ENCODE data around the gene ATG4B. TPM values are rescaled to one million over a fixed set of nuclear protein-coding genes. Genes with fewer than 3 reads are reported as not detected.

ATG4B gene
- total RNA-seq, 1 donor from 2014 or later, result 46.4 TPM

DNA sequence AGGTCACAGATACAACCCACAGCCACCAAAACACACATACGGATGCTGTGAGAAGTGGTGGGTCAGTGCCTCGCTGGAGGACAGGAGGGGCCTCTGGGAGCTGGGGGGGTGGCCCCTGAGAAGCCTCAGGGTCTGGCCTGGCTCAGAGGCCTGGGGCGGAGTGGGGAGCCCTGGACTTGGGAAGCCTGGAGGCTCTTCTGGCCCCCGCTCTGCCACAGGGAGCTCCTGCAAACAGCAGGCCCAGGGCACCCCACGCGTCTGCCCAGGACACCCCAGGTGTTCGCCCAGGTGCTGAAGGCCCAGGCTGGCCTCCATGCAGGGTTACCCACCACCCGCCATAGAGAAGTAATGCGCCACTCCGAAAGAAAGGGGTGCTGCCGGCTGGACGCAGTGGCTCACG is 26.4 kb upstream of the ATG4B start:
- intact Hi-C loops (cut with DNase I), result loop anchor here (5.0 kb wide), 1 partner anchor 104 kb away; the partner anchor contains the start of gene STK25
- no peak for DNase-seq (ENCODE audit: low spot score)

DNA sequence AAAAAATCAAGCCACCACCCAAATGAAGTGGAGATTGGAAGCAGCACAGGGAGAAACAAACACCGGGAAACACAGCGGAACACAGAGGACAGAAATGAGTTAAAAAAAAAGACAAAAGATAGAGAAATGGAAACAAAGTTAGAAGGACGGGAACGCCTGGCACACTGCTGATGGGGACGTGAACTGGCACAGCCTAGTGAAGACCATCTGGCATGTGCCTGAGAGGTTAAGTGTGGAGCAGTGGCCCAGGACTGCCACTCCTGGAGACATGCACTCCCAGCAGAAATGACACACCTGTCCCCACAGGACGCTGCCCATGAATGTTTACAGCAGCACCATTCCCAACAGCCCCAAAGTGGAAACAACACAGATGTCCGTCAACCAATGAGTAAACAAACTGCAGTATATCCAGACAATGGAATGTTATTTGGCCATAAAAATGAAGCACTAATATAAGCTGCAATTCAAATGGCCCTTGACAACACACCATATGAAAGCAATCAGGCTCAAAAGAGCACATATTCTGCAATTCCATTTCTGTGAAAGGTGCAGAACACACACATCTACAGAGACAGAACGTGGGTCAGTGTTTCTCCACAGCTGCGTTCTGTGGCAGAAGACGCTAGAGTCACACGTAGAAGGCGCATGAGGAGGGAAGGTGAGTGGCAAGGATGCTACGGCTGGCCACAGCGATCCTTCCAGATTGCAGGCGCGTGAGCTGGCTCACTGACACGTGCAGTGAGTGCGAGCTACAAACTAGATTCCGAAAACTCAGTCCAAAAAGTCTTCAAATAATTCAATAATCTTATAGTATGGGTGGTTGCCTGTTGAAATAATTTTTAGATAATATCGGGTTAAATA is 25.1 kb upstream of the ATG4B start:
- intact Hi-C loops (cut with DNase I), result loop anchor here (5.0 kb wide), 1 partner anchor 105 kb away; the partner anchor contains the start of gene STK25
- no peak for DNase-seq (ENCODE audit: low spot score)

DNA sequence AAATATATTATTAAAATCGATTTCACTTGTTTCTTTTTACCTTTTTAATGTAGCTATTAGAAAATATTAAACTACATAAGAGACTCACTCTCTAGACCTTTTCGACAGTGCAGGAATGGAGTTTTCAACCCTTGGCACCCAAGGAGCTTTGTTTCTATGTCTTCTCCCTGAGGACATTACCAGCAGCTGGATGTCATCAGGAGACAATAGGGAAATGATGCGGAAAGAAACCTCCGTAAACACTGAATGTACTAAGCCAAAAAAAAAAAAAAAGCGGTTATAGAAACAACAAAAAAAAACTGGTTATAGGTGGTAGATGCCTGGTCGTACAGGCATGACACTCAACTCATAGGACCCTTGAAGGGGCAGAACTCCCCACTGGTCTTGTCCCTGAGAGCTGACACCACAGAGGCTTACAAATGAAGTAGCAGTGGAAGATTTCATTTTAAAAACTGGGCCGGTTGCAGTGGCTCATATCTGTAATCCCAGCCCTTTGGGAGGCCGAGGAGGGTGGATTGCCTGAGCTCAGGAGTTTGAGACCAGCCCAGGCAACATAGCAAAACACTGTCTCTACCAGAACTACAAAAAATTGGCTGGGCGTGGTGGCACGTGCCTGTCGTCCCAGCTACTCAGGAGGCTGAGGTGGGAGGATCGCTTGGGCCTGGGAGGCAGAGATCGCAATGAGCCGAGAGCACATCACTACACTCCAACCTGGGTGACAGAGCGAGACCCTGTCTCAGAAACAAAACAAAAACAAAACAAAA is 24.3 kb upstream of the ATG4B start:
- intact Hi-C loops (cut with DNase I), result loop anchor here (5.0 kb wide), 1 partner anchor 106 kb away; the partner anchor contains the start of gene STK25
- DNase-seq (ENCODE audit: low spot score), result no peak

DNA sequence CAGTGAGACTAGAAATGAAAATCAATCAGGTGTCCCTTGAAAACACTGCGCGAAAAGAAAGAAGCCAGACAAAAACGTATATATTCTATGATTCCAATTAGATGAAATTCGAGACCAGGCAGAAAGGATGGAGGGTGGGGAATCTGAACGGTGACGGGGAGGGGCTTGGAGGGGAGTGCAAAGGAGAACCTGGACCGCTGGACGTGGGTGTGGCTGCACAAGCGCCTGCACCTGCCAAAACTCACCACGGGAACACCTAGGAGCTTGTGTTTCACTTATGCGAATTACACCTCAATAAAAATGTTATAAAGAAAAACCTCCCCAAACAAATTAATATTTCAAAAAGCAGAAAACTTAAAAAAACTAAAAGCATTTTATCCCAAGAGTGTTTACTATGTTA is 22.5 kb upstream of the ATG4B start:
- intact Hi-C loops (cut with DNase I), result no loop called here
- DNase-seq (ENCODE audit: low spot score), result no peak

DNA sequence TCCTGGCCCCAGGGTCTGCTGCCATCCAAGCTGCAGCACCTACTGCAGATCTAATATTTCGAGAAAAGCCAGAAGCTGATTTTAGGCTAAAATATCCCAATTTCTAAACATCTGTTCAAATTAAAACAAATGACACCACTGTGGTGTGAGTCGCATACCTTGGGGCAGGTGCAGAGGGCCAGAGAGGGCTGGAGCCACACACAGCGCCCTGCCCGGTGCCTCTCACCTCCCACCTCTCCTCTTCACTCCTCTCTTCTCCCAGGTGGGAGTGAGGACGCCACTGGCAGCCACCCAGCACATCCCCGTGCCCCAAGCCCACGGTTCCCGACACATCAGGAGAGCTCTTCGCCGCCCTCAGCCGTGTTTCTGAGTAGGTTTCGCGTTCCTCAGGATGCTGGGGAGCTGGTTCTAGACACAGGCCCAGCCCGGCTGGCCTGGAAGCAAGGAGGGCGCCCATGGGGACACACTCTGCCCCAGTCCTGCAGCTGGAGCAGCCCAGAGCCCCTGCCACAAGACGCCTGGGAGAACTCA is 21.9 kb upstream of the ATG4B start:
- DNase-seq (ENCODE audit: low spot score), result no peak
- intact Hi-C loops (cut with DNase I), result no loop called here

DNA sequence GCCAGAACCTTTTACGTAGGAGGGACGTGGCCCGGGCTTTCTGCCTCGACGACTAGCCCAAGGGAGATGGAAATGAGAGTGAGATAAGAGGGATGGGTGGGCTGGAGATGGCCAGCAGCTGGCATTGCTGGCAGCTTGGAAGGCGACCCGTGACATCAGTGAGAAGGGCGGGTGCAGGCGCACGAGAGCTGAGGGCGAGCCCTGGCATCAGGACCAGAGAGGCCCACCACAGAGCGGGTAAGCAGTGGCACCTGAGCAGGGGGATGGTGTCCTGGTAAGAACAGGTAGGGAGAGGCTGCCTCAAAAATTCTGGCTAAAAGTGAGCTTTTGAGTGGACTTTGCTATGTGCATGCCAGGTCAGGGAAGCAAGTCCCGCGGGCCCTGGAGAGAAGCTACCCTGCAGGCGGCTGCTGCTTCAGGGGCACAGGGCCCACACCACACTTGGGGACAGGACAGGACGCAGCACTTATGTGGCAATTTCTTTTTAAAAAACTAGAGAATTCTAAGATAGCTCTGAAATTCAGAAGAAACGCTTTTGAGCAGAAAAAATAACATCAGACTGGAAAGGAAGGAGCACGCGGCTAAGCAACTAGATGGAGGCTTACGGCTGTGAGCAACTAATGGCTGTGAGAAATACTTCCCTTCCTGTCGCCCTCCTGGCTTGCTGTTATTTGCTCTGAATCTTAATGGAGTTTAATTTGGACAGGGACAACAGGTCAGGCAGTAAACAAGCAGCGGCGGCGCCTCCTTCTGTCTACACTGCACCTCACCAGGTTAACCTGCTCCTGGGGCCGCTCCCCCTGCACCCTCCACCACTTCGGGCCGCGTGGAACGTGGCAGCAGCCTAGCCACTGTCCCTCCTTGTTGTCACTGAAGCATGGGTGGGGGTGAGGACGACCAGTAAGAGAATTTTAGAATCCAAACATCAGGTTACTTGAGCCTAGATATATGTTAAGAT is 21.0 kb upstream of the ATG4B start:
- DNase-seq (ENCODE audit: low spot score), result no peak
- intact Hi-C loops (cut with DNase I), result no loop called here

DNA sequence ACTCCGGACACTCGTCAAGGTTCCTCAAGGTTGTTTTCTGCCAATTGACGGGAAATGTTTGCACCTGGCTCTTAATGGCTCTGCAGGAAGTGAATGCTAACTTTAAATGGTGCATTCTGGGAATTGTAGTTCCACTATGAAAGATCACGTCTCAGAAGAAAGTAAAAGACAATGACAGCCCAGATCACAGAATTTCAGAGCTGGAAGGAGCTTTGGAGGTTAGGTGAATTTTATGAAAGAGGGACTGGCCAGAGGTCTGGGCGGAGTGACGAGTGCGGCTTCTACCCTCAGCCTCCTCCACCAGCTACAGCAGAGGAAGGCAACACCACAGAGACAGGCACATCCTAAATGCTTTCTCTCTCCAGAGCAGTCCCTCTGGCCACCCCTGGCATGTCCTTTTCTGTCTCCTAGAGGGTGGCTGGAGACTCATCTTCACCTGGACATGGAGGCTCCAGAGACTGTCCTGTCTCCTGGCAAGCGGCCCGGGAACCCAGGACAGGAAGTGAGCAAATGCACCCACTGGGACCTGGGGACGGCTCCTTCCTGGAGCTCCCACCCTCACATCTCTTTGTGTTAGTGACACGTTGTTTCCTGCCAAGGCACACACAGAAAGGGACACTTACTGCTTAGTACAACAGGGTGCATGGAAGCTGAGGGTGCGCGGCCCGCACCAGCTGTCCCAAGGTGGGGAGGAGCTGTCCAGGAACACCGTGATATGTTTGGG is 19.9 kb upstream of the ATG4B start:
- DNase-seq (ENCODE audit: low spot score), result no peak
- intact Hi-C loops (cut with DNase I), result no loop called here

DNA sequence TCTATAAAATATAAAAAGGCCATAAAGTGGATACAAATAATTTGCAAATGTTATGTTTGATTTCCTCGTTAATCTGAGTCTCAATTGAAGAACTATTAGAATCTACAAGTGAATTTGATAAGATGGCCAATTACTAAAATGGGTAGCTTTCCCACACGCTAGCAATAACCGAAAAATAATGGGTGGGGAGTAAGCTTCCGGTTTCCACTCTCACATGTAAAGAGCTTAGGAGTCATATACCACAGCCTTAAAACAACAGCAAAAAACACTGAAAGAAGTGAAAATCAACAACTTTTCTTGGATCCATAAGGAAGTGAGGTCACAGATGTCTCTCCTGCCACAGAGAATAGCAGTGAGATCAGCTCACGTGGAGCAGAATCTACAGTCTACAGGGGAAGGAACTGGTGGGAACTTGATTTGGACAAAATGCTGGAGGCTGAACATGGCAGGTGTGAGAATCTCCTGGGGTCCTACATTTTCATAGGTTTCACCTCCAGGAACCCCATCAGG is 19.1 kb upstream of the ATG4B start:
- intact Hi-C loops (cut with DNase I), result no loop called here
- no peak for DNase-seq (ENCODE audit: low spot score)

DNA sequence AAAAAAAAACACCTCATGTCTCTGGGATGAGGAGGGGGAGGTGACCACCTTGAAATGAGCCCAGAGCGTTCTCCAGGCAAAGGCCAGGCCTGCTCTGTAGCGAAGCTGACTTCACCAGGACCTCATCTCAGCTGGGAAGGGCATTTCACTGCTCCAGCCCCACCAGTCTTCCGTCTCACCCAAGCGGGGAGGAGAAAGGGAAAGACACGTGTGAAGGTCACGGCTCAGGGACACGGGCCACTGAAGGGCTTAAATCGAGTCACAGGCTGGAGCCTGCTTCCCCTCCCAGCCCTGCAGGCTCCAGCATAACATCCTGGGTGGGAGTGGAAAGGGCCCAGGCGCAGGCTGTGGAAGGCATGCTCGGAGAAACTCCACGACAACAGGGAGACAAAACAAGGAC is 18.7 kb upstream of the ATG4B start:
- DNase-seq (ENCODE audit: low spot score), result no peak
- intact Hi-C loops (cut with DNase I), result no loop called here

DNA sequence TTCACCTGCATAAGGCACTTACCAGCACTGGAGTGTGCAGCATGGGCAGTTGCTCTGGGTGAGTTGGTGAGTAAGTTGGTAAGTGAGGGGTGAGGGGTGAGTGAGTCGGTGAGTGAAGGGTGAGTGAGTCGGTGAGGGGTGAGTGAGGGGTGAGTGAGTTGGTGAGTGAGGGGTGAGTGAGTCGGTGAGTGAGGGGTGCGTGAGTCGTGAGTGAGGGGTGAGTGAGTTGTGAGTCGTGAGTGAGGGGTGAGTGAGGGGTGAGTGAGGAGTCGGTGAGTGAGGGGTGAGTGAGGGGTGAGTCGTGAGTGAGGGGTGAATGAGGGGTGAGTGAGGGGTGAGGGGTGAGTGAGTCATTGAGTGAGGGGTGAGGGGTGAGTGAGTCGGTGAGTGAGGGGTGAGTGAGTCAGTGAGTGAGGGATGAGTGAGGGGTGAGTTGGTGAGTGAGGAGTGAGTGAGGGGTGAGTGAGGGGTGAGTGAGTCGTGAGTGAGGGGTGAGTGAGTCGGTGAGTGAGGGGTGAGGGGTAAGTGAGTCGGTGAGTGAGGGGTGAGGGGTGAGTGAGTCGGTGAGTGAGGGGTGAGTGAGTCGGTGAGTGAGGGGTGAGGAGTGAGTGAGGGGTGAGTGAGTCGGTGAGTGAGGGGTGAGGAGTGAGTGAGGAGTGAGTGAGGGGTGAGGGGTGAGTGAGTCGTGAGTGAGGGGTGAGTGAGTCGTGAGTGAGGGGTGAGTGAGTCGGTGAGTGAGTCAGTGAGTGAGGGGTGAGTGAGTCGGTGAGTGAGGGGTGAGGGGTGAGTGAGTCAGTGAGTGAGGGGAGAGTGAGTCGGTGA is 17.7 kb upstream of the ATG4B start:
- no peak for DNase-seq (ENCODE audit: low spot score)

DNA sequence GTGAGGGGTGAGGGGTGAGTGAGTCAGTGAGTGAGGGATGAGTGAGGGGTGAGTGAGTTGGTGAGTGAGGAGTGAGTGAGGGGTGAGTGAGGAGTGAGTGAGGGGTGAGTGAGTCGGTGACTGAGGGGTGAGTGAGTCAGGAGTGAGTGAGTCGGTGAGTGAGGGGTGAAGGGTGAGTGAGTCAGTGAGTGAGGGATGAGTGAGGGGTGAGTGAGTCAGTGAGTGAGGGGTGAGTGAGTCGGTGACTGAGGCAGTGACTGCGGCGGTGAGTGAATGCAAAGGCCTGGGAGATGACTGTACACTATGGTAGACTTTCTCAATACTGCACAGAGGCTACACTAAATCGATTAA is 17.1 kb upstream of the ATG4B start:
- intact Hi-C loops (cut with DNase I), result no loop called here
- DNase-seq (ENCODE audit: low spot score), result no peak

More for the DNA sequence above, 17.7 kb upstream of the ATG4B start:
- intact Hi-C loops (cut with DNase I), result no loop called here

DNA sequence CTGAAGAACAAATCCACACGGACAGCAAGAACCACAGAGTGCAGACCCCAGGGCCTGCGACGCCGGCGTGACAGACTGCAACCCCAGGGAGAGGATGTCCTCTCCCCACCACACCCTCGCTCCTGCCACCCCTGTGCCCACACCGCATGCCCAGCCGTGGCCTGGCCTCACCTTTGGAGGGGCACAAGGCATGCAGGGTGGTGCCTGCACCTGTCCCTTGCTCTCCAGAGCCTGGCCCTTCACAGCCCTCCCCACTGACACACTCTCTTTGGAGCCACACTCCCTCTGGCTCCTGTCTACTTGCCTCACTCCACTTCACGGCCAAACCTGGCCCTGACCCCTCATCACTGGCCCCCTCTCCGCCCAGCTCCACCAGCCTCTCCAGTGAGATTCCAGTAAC is 9.8 kb upstream of the ATG4B start:
- intact Hi-C loops (cut with DNase I), result no loop called here
- DNase-seq (ENCODE audit: low spot score), result no peak

DNA sequence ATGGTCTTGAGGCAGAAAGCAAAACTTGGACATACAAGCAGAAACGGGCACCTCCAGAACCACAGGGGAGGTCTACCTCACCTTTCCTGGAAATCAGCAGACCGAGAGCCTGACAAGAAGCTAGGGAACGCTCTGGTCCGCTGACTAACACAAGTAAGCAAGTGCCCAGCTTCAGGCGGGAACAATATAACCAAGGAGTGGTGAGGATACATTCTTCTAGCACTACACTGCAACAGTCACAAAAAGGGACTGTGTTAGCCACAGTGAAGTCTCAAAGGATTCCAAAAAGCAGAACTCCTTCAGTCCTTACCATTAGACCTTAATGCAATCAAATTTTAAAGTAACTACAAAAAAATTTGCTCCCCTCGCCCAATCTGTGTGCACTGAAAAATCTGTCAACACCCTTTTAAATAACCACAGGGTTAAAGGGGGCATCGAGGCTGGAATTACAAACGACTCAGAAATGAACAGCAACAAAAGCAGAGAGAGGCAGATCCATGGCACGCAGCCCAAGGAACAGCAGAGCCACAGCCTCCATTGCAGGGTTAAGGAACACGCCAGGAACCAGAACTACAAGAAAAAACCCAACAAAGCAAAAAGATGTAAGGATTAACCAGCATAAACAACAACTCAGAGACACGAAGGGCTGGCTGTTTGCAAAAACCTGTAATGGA is 7.6 kb upstream of the ATG4B start:
- intact Hi-C loops (cut with DNase I), result no loop called here
- no peak for DNase-seq (ENCODE audit: low spot score)

DNA sequence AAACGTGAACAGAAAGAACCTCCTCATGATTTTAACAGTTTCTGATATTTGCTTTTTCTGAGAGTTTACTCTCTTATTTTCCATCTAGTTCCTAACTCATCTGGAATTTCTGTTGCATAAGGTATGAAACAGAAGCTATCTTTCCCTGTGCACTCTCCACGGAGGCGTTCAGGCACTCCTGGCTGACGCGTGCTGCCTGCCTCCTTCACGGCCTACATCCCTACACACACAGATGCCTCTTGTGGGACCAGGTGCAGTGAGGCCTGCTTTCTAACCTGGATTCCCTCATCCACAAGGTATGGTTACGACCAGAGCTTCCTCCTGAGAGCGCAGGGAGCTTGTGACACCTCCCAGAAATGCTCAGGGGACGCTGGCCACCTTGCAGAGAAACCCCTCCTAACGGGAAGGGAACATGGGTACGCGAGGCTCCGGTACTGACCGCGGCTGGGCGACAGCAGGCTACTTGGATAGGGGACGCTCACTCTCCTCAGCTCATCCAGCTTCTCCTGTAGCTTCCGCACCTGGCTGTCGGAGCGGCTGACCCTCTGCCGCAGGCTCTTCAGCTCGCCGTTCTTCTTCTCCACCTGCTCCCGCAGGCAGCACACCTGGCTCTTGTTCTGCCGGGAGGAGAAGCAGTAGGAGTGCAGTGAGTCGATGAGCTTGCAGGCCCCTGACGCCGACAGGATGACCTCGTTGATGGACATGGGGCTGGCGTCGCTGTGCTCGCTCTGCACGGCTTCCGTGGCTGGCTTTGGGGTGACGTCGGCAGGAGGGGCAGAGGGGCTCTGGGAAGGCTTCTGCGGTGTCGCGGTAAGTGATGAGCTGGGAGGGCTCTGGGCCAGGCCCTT is 4.8 kb upstream of the ATG4B start:
- intact Hi-C loops (cut with DNase I), result no loop called here
- DNase-seq (ENCODE audit: low spot score), result no peak

DNA sequence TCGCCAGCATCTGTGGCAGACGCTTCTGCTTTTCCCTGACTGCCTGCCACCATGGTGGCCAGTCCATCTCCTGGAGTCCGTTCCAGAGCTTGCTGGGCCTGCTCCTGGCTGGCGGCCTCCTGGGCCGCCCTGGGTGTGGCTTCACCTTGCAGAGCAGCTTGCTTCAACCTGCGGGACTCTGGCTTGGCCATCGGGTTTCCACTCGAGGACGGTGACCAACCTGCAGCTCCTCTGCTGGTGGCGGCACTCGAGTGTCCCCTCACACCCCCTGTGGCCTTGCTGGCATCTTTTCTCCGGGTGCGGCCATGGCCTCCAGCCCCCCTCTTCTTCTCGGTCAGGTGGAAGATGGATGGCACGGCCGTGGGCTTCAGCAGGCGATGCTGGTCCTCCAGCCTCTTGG is 3.9 kb upstream of the ATG4B start:
- DNase-seq (ENCODE audit: low spot score), result no peak
- intact Hi-C loops (cut with DNase I), result no loop called here

DNA sequence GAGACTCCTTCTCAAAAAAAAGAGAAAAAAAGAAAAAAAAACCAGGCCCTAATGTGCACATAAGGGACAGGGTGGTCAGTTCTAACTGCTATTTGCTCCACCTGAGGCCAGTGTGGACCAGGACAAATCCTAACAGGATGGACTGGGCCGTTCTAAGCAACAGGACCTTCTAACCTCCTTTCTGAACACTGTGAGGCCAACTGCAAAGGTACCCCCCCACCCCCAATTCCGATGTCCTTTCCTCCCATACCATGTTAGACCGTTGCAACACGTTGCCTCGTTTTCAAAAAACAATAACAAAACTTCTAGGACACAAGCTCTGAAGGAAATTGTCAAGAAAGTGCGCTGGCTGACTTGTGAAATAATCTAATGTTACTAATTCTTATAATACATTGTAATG is 1.7 kb upstream of the ATG4B start:
- DNase-seq (ENCODE audit: low spot score), result no peak
- intact Hi-C loops (cut with DNase I), result loop anchor here (2.0 to 5.0 kb wide), 3 partner anchors 51 to 278 kb away; partner anchors contain the start of genes DTYMK, FARP2 and STK25

All from cardiac septum (tissue), 1 donor.